RPMI7951 (cell line): ENCODE results near the gene RHOF. TPM values are rescaled to one million over a fixed set of nuclear protein-coding genes. Genes with fewer than 3 reads are reported as not detected.
"Not testable (repeated sequence)": the region's sequence is repeated elsewhere in the genome, so short reads cannot be mapped to it uniquely, and the experiment has no call there.

Experiments
- DNase-seq: peaks from one replicate; pipeline ENCODE4 v3.0.0-alpha.2; 2012; ENCODE audit warnings: low read depth
- total RNA-seq: library from RNA; depleted of rRNA; stranded (reverse); fragments of >200 nt; shearing (Covaris generic); gene quantifications from 2 replicates; pipeline ENCODE4 v1.2.3, GENCODE V29; 2014

The RHOF gene
- total RNA-seq, 1 experiment from 2014 or later, result 1.1 TPM

- DNase-seq, result no peak
Observed at GRCh38 chr12:121775501-121775900, 18.0 kb downstream of the RHOF start.

GRCh38 chr12:121774968-121775474 is 18.5 kb downstream of the RHOF start:
- no peak for DNase-seq

GRCh38 chr12:121773011-121773777 is 20.3 kb downstream of the RHOF start:
- DNase-seq, result peak; percentile 53

- DNase-seq, result no peak
Observed at GRCh38 chr12:121770813-121771625, 22.5 kb downstream of the RHOF start.

- no peak for DNase-seq
Observed at GRCh38 chr12:121770388-121770787, 23.1 kb downstream of the RHOF start.

GRCh38 chr12:121769831-121770301 is 23.6 kb downstream of the RHOF start:
- no peak for DNase-seq

GRCh38 chr12:121769297-121769830 is 24.1 kb downstream of the RHOF start:
- no peak for DNase-seq

GRCh38 chr12:121767525-121768016 is 25.9 kb downstream of the RHOF start:
- DNase-seq, result peak; percentile 30

- DNase-seq, result no peak
Observed at GRCh38 chr12:121766290-121767039, 27.0 kb downstream of the RHOF start.

GRCh38 chr12:121765573-121765972 is 27.9 kb downstream of the RHOF start:
- peak; percentile 92 for DNase-seq

GRCh38 chr12:121764808-121765207 is 28.7 kb downstream of the RHOF start:
- no peak for DNase-seq

GRCh38 chr12:121762269-121762668 is 31.2 kb downstream of the RHOF start:
- no peak for DNase-seq

- not testable (repeated sequence) for DNase-seq
Observed at GRCh38 chr12:121758536-121758935, 35.0 kb downstream of the RHOF start.

GRCh38 chr12:121755591-121755990 is 37.9 kb downstream of the RHOF start:
- DNase-seq, result no peak

GRCh38 chr12:121754836-121755235 is 38.7 kb downstream of the RHOF start:
- DNase-seq, result no peak

- no peak for DNase-seq
Observed at GRCh38 chr12:121753844-121754264, 39.6 kb downstream of the RHOF start.

GRCh38 chr12:121751749-121752351 is 41.6 kb downstream of the RHOF start:
- DNase-seq, result no peak

GRCh38 chr12:121751034-121751433 is 42.5 kb downstream of the RHOF start:
- DNase-seq, result no peak

GRCh38 chr12:121750507-121750955 is 43.0 kb downstream of the RHOF start:
- DNase-seq, result no peak

GRCh38 chr12:121749267-121749666 is 44.2 kb downstream of the RHOF start:
- DNase-seq, result no peak
